Panc1 (cell line): ENCODE results near the gene LAMC3.

Experiments used
- POLR2AphosphoS5 ChIP-seq: IDR thresholded peaks from 2 replicates; pipeline ENCODE4 v1.6.1; 2012; ENCODE audit warnings: mild to moderate bottlenecking, low read depth, low read length, moderate library complexity
- TCF7L2 ChIP-seq: IDR thresholded peaks from 2 replicates; pipeline ENCODE4 v1.6.1; 2011; ENCODE audit warnings: mild to moderate bottlenecking, low read depth, low read length, inconsistent platforms
- TF ChIP-seq, protein P1 (sequence below): fragments of 450-650 bp; IDR thresholded peaks from 2 replicates; pipeline ENCODE4 v1.5.1; 2017; ENCODE audit warnings: mild to moderate bottlenecking

GRCh38 chr9:131095666-131096268, 86.8 kb downstream of the LAMC3 start:
- TF ChIP-seq, protein P1, sequence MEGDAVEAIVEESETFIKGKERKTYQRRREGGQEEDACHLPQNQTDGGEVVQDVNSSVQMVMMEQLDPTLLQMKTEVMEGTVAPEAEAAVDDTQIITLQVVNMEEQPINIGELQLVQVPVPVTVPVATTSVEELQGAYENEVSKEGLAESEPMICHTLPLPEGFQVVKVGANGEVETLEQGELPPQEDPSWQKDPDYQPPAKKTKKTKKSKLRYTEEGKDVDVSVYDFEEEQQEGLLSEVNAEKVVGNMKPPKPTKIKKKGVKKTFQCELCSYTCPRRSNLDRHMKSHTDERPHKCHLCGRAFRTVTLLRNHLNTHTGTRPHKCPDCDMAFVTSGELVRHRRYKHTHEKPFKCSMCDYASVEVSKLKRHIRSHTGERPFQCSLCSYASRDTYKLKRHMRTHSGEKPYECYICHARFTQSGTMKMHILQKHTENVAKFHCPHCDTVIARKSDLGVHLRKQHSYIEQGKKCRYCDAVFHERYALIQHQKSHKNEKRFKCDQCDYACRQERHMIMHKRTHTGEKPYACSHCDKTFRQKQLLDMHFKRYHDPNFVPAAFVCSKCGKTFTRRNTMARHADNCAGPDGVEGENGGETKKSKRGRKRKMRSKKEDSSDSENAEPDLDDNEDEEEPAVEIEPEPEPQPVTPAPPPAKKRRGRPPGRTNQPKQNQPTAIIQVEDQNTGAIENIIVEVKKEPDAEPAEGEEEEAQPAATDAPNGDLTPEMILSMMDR, result no peak
- TF ChIP-seq POLR2AphosphoS5 (no peak), TCF7L2 (no peak)
